ENCODE measurements around the gene MAU2.
"Not testable (repeated sequence)": the region's sequence is repeated elsewhere in the genome, so short reads cannot be mapped to it uniquely, and the experiment has no call there.

The MAU2 gene

GRCh38 chr19:19385131-19385895 is 64.7 kb downstream of the MAU2 start:
- DNase-seq (ENCODE audit: low read depth) = peak; percentile 99

GRCh38 chr19:19385896-19386869 is 65.6 kb downstream of the MAU2 start:
- DNase-seq (ENCODE audit: low read depth) = no peak

GRCh38 chr19:19387108-19387507 is 66.5 kb downstream of the MAU2 start:
- no peak for DNase-seq (ENCODE audit: low read depth)

GRCh38 chr19:19388568-19389555 is 68.2 kb downstream of the MAU2 start:
- DNase-seq (ENCODE audit: low read depth) = no peak

- DNase-seq (ENCODE audit: low read depth) = not testable (repeated sequence)
Measured at GRCh38 chr19:19389683-19390082, 69.1 kb downstream of the MAU2 start.

GRCh38 chr19:19394333-19394732 is 73.7 kb downstream of the MAU2 start:
- DNase-seq (ENCODE audit: low read depth) = not testable (repeated sequence)

DNA sequence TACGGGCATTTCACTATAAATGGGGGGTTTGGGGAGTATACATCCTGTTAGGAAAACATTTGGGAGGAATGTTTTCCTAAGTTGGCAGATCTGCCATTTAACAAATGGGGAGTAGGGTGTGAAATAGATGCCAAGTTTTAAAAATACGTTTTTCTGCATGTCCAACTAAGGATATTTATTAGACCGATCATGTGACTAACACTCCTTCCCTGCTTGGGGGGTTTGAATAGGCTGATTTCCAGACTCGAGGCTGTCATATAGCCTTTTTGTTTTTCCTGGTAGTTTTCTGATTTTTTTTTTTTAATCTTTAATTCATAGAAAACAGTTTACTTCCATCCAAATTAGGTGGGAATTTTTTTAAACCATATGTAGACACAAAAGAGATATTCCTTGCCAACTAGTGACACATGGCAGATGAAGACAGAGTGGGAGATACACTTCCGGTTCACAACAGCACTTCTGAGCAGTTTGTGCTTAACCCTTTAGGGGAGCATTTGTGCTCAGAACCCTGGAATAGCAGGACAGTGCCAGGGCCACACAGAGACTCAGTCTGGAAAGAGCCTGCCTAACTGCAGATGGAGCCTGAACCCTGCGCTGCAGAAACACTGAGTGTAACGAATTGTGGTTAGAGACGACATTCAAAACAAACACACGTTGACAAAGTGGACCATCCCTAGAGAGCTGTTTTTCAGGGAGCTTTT is 79.3 kb downstream of the MAU2 start:
- DNase-seq (ENCODE audit: low read depth) = no peak

DNA sequence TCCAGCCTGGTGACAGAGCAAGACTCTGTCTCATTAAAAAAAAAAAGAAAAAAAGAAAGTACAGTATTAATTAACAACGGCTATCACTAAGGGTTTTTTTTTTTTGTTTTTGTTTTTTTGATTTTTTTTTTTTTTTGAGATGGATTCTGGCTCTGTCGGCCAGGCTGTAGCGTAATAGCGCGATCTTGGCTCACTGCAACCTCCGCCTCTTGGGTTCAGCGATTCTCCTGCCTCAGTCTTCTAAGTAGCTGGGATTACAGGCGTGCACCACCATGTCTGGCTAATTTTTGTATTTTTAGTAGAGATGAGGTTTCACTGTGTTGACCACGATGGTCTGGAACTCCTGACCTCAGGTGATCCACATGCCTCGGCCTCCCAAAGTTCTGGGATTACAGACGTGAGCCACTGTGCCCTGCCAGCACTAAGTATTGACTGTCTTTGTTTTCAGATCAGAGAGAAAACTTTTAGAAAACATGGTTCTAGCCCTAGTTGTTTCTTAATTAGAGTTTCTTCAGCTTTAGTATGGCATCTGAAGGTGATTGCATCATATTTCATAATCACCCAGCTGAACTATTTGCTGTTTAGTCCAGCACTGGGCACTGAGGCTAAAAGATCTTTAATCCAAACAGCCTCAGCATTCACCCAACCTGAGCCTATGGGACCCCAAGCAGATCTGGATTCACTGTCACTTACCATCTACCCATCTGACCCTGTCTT is 82.2 kb downstream of the MAU2 start:
- no peak for DNase-seq (ENCODE audit: low read depth)

- DNase-seq (ENCODE audit: low read depth) = no peak
Measured at GRCh38 chr19:19403373-19403901, 82.8 kb downstream of the MAU2 start.

GRCh38 chr19:19404879-19405860 is 84.5 kb downstream of the MAU2 start, which contains the start of gene GATAD2A:
TSS of gene GATAD2A (plus strand) at chr19:19405675. CDS start at chr19:19465346, 59,671 bp downstream.
- peak; percentile 92 for DNase-seq (ENCODE audit: low read depth)

DNA sequence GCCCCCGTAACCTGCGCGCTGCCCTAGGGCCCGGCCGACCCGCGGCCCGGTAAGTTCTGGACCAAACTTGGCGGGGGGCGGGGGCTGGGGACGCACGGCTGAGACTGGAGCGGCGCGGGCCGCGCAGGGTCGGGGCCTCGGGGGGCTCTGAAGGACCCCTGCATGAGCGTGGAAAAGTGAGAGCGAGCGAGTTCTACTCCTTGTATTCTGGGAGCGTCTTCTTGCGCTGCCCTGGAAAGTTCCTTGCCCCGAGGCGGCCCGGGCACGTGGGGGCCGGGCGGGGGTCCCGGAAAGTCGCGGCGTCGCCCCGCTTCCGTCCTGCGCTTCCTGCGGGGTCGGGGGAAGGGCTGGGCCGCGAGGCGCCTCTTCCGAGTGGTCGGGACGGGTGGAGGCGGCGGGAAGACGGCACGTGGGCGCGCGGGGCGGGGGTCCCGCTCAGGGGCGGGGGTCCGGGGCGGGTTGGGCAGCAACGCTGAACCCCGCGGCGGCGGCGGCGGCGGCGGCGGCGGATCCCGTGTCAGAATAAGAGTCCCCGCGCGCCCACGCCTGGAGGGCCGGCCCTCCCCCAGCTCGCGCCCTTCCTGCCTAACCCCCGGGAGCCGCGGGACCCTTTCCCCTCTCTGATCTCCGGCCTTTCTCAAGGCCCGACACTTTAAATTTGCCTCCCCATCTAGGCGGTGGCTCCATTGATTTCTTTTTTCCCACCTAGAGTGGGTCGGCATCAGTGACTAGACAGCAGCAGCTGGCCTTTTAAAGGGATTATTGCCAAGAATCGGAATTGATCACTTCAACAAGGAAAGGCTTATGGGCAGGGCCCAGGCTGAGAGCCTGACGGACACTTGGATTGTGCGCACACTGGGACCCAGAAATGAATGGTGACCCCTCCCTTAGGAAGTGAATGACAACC is 85.6 kb downstream of the MAU2 start:
- DNase-seq (ENCODE audit: low read depth) = peak; percentile 23

- DNase-seq (ENCODE audit: low read depth) = peak; percentile 42
Measured at GRCh38 chr19:19406878-19407632, 86.4 kb downstream of the MAU2 start.

- DNase-seq (ENCODE audit: low read depth) = no peak
Measured at GRCh38 chr19:19407633-19407930, 87.0 kb downstream of the MAU2 start.

Data from GM04504 (cell line).